H54 (cell line): ENCODE results near the gene PFN1.
A peak's percentile ranks its signal among the peaks of the same experiment; 100 is the strongest.

ENCODE experiments used
- DNase-seq: peaks from one replicate; pipeline ENCODE4 v3.0.0; 2011; ENCODE audit warnings: low spot score, mixed read lengths; ENCODE audit not compliant: insufficient read length
- FAIRE-seq: peaks from 3 replicates; lab custom pipeline; 2011; peaks lifted over from hg19 to GRCh38; lab: Jason Lieb, UNC
- POLR2A ChIP-seq: IDR thresholded peaks from 2 replicates; pipeline ENCODE4 v1.6.1; 2011; ENCODE audit warnings: low read depth, mild to moderate bottlenecking, low read length

The PFN1 gene

DNA sequence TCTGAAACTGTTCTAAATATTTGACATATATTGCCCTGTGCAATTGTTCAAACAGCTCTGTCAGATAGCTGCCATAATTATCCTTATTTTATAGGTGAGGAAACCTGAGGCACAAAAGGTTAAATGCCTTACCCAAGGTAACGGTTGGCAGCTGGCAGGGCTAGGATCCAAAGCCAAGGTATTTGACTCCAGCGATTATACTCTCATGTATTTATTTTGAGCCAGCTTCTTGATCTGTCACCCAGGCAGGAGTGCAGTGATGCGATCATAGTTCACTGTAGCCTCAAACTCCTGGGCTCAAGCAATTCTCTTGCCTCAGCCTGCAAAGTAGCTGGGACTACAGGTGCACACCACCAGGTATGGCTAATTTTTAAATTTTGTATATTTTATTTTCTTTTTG is 9.8 kb upstream of the PFN1 start:
- DNase-seq (no peak), FAIRE-seq (no peak)
- no peak for TF ChIP-seq POLR2A

- no peak for TF ChIP-seq POLR2A
- FAIRE-seq (no peak), DNase-seq (no peak)
Measured at GRCh38 chr17:4956493-4957061, 8.2 kb upstream of the PFN1 start.

GRCh38 chr17:4955091-4955490 is 6.8 kb upstream of the PFN1 start:
- FAIRE-seq = no peak
- no peak for TF ChIP-seq POLR2A
- no peak for DNase-seq

DNA sequence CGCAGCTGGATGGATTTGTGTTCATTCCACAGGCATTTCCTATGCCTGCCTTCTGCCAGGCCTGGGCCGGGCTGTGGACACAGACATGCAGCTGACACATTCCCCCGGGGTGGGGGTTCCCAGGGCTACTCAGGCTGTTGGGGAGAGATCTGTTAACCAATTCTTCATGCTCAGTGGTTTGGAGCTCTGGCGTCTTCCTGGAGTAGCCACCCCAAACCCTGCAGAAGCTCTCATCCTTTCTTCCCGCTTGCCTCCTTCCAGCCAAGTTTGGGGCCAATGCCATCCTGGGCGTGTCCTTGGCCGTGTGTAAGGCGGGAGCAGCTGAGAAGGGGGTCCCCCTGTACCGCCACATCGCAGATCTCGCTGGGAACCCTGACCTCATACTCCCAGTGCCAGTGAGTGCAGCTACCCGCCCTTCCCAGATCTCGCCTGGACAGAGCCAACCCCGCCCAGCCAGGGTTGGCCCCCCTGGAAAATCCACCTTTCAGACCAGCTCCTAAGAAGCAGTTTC is 5.2 kb upstream of the PFN1 start:
- TF ChIP-seq POLR2A = no peak
- peak; percentile 72 for FAIRE-seq
- DNase-seq = peak; percentile 83

DNA sequence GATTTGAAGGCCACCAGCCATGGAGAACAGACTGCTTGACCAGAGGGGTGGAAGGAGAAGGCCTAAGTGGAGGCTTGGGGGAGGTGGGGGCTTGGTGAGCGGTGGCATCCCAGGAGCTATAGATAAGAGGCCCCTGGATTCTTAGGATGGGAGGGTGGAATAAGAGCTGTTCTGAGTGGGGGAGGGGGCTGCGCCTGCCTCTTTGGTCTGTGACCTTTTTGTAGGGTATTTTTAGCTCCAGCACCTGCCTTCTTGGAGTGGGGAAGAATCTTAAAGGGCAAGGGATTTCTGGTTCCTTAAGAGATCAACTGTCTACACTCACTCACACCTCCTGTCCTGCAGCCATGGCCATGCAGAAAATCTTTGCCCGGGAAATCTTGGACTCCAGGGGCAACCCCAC is 3.2 kb upstream of the PFN1 start:
- FAIRE-seq = no peak
- TF ChIP-seq POLR2A = no peak
- no peak for DNase-seq

GRCh38 chr17:4950746-4951204 is 2.4 kb upstream of the PFN1 start, which contains the start of gene ENO3:
Gene ENO3, plus strand, starts transcription at chr17:4951119. Its CDS starts 711 bp downstream, at chr17:4951830.
- no peak for TF ChIP-seq POLR2A
- FAIRE-seq (no peak), DNase-seq (no peak)

DNA sequence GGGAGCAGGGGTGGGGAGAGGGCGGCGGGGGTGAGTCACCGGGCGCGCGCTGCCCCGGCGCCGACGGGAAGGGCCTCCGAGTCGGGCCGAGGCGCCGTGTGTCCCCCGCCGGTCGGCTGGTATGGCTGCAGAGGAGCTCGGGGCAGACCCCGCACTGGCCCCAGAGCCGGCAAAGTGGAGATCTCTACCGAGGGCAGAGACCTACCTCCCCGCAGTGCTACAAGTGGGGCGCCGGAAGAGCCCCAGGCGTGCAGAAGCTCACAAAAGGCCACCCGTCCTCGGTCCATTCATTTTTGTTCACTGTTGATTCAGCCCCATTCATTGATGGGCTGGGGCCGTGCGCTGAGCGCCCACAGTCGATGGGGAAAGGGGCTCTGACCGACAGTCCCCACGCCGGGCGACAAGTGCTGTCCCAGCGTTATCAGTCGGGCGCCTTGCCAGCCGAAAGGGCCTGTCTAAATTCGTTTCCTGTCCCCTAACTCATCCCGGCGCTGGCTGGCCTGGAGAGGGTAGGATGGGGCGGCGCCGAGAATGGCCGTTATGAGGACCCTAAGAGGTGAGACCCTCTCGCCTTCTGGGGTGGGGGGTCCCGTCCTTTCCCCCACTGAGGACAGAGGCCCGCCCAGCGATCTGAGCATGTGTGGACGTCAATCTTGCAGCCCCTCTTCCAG is 1.9 kb upstream of the PFN1 start:
- 0 out of 2 replicates have a peak, but pooled peaks have one; percentile 1 for TF ChIP-seq POLR2A
- no peak for FAIRE-seq
- no peak for DNase-seq

GRCh38 chr17:4949321-4950074 is 1.2 kb upstream of the PFN1 start:
- peak; percentile 34 for TF ChIP-seq POLR2A
- FAIRE-seq = no peak
- DNase-seq = peak; percentile 61

- DNase-seq (peak; percentile 89), FAIRE-seq (no peak)
- no peak; the same call in 1 of the 2 replicates for TF ChIP-seq POLR2A
Measured at GRCh38 chr17:4948931-4949320, 596 bp upstream of the PFN1 start.

DNA sequence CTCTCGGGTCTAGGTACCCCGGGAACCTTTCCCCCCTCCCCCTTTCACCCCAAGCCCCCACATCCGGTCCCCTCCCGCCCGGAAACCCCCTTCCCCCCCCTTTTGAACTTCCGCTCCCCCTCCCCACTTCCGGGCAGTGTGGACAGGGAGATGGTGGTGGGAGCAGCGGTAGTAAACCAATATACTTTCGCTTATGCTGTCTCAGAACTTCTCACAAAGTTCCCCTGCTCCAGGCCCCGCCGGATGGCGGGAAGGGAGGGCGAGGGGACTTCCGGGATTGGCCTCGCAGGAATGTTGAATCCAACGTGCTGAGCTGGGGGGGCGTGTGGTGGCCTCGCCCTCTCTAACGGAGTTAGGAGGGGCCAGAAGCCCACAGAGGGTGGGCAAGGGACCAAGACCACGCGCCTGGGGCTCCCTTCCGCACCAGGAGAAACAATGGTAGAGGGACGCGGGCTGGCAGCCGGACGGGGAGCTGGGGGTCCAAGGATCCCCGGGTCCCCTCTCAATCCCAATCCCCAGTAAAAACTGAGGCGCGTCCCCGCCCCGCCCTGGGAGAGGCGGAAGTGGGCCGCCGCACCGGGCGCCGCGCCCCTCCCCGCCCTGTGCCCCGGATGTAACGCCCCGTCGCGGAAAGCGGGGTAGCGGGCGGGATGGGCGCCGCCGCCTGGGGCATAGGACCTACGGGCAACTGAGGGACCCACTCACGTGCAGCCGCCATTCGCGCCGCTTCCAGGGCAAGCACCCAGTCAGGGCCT is 742 bp downstream of the PFN1 start:
- DNase-seq (no peak), FAIRE-seq (no peak)
- peak; percentile 16; the same call in 1 of the 2 replicates for TF ChIP-seq POLR2A

DNA sequence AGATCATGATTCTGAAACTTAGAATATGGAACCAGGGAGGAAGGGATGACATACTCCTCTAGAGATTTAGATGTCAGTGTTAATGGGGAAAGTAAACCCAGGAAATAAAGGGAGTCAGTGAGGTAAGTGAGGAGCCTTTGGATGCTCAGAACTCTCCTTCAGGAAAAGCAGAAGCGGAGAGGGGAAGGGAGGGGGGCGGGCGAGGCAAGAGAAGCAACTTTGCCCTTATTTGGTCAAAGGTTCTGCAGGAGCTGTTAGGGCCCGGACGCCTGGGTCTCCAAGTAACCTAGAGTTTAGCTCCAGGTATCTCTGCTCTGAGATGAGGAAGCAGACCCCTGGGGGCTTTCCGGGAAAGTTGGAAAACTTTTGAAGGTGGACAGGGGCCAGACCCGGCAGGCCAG is 1.3 kb downstream of the PFN1 start:
- TF ChIP-seq POLR2A = no peak
- DNase-seq (no peak), FAIRE-seq (no peak)

GRCh38 chr17:4946312-4946976 is 1.9 kb downstream of the PFN1 start:
- no peak for FAIRE-seq
- no peak for DNase-seq
- no peak for TF ChIP-seq POLR2A

GRCh38 chr17:4945944-4946280 is 2.4 kb downstream of the PFN1 start:
- TF ChIP-seq POLR2A = no peak
- DNase-seq (no peak), FAIRE-seq (no peak)
